Right ventricle myocardium inferior (tissue), 1 donor: ENCODE measurements around the gene ZNF236. TPM values are rescaled to one million over a fixed set of nuclear protein-coding genes. Genes with fewer than 3 reads are reported as not detected.
"Not testable (repeated sequence)": the region's sequence is repeated elsewhere in the genome, so short reads cannot be mapped to it uniquely, and the experiment has no call there.

Experiments
- ATAC-seq: fragments of 200-7000 bp; cut with Tn5 transposase; one replicate; pipeline ENCODE4 v1.9.1; 2020; ENCODE audit warnings: mild to moderate bottlenecking, moderate library complexity
- DNase-seq: peaks from one replicate; pipeline ENCODE4 v3.0.0; 2021; ENCODE audit errors: missing footprints
- intact Hi-C: fragments of 100-400 bp; cut with DNase I; formaldehyde crosslinking; loops from one replicate; pipeline ENCODE4 v1.11.0; 2022
- long read RNA-seq: library from polyadenylated mRNA; unstranded; transcript quantifications from one replicate; pipeline ENCODE4 v2.0.0, GENCODE V29; 2021
- total RNA-seq: library from RNA; stranded (reverse); fragmentation: NEBNext Ultra II Directional; extraction: Animal tissue kit (Norgen Biotek cat#: 25700); gene quantifications from one replicate; pipeline ENCODE4 v1.2.1, GENCODE V29; 2021
- donor health status: DM: no; HTN: yes; CAD: no; lungs with severe emphysema.

ZNF236 gene
- total RNA-seq: 10.9 TPM
- long read RNA-seq, partial matches to known transcripts: 0 of 1 reads
- long read RNA-seq, other reads (novel, unspliced or antisense): 1 of 1 reads

DNA sequence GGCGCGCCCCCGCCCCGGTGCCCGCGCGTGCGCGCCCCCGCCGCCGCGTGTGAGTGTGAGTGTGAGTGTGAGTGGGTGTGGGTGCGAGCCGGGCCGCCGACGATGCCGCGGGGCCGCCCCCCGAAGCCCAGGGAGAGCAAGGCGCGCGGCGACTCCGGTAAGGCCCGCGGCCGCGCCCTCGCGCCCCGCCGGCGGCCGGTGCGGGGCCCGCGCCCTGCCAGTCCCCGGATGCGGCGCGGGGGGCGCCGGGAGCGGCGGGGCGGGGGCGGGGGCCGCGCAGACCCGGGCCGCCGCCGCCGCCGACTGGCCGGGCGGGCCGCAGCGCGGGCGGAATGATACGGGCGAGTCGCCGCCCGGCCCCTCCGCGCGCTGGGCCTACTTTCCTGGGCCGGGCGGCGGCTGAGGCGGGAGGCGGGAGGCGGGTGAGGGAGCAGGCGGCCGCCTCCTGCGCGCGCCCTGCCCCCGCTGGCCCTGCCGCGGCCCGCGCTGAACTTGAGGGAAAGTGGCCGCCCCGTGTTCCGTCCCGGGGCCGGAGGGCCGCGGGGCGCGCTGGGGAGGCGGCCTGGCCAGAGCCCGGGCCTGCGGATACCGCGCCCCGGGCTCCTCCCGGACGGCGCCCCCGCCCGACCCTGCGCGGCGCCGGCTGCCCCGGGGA lies at the start of gene ZNF236:
Gene ZNF236 (plus strand): TSS at position 52 of the 655 bp plus-strand sequence. CDS start 51 bp downstream, at position 103.
- intact Hi-C loops: no loop called here
- ATAC-seq (peak; percentile 82), DNase-seq (peak; percentile 92)

DNA sequence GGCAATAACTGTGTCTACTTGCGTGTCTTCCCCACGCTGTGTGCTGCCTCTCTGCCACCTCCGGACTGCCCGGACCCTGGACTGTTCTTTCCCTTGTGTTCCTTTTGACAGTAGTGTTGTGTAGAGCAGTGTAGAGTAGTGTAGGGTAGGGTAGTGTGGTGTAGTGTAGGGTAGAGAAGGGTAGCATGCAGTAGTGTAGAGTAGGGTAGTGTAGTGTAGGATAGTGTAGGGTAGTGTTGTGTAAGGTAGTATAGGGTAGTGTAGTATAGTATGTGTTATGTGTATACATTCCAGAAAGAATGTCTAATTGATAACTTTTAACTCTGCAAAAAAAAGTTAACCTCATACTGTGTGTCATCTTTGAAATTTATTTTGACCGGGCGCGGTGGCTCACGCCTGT lies 49.7 kb upstream of the ZNF236 start:
- DNase-seq (no peak), ATAC-seq (no peak)
- intact Hi-C loops: no loop called here

DNA sequence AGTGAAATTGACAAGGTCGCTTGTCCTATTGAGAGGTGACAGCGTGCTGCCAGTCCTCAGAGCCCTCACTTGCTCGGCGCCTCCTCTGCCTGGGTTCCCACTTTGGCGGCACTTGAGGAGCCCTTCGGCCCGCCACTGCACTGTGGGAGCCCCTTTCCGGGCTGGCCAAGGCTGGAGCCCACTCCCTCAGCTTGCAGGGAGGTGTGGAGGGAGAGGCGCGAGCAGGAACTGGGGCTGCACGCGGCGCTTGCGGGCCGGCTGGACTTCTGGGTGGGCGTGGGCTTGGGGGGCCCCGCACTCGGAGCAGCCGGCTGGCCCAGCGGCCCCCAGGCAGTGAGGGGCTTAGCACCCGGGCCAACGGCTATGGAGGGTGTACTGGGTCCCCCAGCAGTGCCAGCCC lies 45.3 kb upstream of the ZNF236 start:
- intact Hi-C loops, ATAC-seq, DNase-seq: not testable (repeated sequence)

DNA sequence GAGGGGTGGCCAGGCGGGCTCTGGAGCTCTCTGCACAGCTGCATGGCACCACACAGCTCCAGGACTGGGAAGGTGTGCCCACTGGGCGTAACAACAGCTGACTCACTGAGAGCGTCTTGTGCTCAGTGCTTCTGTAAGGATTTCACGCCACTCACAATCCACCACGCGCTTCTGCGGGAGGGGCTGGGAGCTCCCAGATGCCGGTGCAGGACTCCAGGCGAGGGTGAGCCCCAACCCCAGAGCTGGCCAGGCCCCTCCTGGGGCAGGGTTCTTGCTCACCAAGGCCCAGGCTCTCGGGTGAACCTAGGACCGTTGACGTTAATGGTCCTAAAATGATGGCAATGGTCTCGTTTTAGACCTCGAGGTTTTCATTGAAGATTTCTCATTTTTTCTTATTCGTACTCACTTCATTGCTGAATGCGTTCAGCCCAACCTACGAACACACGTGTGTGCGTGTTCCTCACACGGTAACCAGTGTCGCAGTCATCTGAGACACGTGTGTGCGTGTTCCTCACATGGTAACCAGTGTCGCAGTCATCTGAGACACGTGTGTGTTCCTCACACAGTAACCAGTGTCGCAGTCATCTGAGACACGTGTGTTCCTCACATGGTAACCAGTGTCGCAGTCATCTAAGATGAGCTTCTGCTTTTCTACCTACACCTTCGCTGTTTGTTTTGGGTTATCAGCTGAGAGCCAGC lies 38.4 kb upstream of the ZNF236 start:
- ATAC-seq (no peak), DNase-seq (no peak)
- intact Hi-C loops: no loop called here

DNA sequence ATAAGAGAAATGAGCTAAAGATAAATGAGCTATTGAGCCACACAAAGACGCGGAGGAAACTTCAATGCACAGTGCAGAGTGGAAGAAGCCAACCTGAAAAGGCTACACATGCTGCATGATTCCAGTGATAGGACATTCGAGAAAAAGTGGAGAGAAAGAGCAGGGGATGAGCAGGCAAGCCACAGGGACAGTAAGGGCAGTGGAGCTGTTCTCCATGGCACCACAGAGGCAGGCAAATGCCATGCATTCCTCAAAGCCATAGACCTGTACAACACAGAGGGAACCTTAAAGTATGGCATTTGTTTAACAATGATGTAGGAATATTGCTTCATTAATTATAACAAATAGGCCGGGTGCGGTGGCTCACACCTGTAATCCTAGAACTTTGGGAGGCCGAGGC lies 36.5 kb upstream of the ZNF236 start:
- intact Hi-C loops: no loop called here
- DNase-seq: no peak
- no peak for ATAC-seq

DNA sequence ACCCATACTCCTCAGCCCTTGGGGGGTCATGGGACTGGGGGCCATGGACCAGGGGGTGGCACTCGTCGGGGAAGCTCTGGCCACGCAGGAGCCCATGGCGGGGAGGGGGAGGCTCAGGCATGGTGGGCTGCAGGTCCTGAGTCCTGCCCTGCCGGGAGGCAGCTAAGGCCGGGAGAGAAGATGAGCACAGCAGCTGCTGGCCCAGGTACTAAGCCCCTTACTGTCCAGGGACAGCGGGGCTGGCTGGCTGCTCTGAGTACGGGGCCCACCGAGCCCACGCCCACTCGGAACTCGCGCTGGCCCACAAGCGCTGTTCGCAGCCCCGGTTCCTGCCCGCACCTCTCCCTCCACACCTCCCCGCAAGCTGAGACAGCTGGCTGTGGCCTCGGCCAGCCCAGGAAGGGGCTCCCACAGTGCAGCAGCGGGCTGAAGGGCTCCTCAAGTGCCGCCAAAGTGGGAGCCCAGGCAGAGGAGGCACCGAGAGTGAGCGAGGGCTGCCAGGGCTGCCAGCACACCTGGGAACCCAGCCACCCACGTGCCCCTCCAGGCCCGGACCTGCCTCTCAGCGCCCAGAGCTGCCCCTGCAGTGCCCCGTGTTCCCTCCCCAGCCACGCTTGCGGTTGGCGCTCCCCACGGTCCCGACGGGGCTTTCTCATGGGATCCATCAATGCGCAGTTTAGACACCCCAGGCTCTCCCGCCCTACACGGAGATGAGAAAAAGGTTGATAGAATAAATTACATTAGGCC lies 33.6 kb upstream of the ZNF236 start:
- ATAC-seq (no peak), DNase-seq (no peak)
- intact Hi-C loops: no loop called here

DNA sequence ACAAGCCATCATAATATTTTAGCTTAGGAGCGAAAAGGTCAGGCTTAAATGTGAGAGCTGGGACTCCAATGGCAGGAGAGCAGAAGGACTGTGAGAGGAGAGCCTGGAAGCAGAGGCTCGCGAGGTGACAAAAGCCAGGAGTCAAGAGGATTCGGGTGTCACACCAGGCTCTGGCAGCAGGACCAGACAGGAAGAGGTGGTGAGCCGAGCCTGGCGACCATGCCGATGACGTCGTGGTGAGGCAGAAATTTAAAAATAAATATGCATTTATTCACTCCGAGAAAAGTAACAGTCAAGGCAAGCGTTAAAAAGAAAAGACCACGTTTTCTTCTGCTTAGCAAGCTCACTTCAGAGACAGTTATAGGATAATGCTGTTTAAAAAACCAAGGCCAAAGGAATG lies 31.3 kb upstream of the ZNF236 start:
- no peak for ATAC-seq
- DNase-seq: no peak
- intact Hi-C loops: no loop called here

DNA sequence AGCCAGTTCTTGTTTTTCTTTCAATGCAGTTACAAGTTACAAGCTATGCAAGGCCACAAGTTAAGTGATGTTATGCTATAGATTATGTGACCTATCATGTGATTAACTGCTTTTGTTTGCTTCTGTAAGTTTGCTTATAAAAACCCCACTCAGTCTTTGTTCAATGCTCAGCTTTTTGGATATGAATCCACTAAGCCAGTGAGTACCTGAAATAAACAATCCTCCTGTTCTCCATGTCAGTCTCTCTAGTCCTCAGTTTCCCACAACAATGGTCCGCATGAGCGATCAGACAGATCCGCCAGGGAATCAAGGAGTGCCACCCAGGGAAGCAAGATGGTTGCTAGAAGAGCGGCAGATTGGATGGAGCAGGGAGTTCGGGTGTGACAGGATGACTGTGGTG lies 30.7 kb upstream of the ZNF236 start:
- DNase-seq: no peak
- no peak for ATAC-seq
- intact Hi-C loops: no loop called here

DNA sequence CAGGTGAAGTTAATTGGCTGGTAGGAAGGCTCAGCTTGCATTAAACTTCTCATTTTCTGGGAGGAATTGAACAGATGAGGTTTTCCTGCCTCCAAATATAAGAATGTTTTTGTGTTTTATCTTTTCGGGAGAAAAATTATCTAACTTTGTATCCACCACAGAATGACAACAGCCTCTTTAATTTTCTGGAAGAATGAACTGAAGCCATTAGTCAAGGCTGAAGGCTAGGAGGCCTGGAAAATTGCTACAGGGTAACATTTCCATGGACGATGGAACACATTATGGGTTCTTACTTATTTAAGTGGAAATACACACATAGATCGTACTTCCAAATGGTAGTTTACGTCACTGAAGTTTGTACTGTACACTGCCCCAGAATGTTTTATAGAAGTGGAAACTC lies 28.0 kb upstream of the ZNF236 start:
- intact Hi-C loops: no loop called here
- DNase-seq (no peak), ATAC-seq (no peak)

DNA sequence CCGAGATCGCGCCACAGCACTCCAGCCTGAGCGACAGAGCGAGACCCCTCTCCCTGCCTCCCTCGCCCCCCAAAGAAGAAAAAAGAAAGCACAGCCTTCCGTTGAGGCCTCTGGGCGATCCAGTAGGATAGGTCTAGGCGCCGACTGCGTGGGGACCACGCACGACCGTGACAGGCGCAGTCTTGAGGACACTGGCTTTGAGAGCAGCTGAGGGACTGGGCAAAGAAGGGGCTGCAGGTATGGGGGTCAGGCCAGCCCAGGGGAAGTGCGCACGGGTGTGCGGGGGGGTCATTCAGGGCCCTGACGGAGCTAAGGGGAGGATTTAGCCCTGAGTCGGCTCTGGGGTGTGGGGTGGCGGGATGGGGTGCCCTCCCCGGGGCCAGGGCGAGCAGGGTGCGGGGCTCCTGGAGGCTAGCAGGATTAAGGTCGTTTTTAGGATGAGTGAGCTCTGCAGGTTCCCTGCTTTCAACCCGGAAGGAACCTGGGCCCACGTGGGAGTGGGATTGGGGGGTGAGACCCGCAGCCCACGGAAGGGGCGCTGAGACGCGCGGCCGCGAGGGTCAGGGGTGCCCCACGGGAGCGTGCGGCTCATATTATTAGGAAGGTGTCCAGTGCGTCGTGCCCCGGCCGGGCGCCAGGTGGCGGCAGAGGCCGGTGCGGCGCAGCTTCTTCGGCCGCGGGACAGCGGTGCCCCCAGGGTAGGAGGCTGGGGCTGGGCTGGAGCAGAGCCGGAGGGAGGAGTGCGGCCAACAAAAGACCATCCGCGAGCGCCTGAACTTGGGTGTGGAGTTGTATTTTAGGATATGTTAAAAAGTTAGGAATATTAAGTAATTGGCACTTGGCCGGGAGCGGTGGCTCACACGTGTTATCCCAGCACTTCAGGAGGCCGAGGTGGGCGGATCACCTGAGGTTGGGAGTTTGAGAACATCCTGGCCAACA lies 20.5 kb upstream of the ZNF236 start:
- DNase-seq: peak; percentile 88

DNA sequence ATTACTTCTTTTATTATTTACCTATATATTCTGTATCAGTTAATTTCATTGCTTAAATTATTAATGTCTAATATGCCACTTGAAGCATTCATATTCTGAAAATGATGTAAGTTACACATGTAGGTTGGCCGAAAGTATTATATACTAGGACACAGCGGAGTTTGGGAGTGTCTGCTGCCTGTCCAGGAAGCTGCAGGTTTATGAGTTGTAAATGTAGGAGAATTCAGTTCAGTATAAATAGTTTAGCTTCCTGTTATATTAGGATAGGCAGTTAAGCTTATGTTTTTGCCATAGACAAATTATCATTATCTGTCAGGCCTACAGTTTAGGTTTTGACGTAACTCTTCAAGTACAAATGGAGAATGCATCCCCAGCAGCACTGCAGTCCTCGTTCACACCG lies 18.9 kb upstream of the ZNF236 start:
- intact Hi-C loops: loop anchor here (2.0 to 5.0 kb wide), 3 partner anchors 69 to 899 kb away; no protein-coding TSS in a partner anchor
- ATAC-seq: no peak

More for the DNA sequence above, 20.5 kb upstream of the ZNF236 start:
- ATAC-seq: peak; percentile 95
- intact Hi-C loops: loop anchor here (2.0 to 5.0 kb wide), 3 partner anchors 70 to 900 kb away; no protein-coding TSS in a partner anchor

DNA sequence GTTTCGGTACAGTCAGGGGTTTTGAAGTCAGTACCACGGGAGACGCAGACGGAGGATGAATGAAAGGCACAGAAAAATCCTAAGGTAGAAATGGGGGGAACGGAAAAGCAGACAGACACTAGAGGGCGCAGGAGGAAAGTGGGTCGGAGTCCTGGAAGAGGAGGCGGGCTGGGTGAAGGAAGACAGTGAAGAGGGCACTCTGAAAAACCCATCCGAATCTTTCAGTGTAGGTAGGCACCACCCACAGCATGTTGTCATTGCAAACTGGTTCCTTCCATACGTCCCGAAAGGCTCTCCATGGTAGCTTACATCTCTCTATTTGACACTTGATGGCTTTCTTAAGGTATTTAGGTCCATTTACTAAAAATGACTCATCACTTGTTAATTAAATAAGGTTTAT lies 18.5 kb upstream of the ZNF236 start:
- intact Hi-C loops: loop anchor here (2.0 to 5.0 kb wide), 3 partner anchors 68 to 898 kb away; no protein-coding TSS in a partner anchor
- peak; percentile 49 for ATAC-seq
- DNase-seq: no peak

More for the DNA sequence above, 18.9 kb upstream of the ZNF236 start:
- no peak for DNase-seq

DNA sequence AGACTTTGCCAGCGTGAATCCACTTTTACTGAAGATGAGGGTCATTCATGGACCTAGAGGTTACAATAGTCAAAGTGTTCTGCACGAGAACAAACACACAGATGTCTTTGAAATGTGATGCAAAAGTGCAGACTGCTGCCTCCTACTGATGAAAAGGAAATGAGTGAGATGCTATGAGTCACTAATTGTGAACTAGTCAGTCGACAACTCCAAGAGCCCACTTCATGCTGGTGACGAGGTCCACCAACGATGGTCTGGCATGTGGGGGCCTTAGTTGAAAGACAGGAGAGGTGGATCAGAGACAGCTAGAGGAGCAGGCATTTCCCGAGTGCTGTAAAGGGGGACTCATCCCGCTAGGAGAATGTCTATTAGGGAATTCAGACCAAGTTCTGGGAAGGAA lies 17.1 kb upstream of the ZNF236 start:
- intact Hi-C loops: no loop called here
- DNase-seq (no peak), ATAC-seq (no peak)

DNA sequence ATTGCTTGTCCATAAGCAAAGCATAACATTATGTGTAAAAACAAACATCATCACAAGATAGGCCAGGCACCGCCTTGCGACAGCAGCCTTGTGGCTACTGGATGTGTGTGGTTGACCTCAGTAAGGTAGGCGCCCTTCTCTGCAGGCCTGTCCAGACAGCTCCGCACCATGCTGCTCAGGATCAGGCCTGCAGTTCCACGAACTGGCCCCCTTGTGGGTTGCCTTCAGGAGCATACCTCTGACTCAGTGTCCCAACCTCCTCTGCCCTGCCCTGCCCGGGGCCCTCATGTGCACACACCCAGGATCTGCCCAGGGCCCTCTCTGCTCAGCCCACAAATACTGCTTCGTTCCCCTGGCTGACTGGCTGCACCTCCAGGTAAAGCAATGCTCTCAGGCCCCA lies 16.1 kb upstream of the ZNF236 start:
- no peak for DNase-seq
- intact Hi-C loops: no loop called here
- no peak for ATAC-seq

DNA sequence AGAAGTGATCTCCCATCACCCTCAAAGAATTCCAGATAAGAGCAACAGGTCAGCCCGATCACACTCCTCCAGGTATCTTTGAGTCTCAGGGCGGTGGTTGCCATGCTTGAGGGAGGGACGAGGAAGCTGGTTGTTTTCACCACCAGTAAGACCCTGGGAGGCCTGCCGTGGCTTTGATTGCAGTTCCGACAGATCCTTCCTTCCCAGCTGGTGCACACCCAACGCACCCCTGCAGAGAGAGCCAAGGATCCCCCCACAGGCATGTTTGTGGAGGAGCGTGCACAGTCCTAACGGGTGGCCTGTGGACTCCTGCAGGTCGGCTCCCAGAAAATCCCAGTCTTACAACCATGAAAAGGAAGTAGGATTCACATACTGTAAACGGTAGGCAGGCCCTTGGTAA lies 13.8 kb upstream of the ZNF236 start:
- no peak for DNase-seq
- intact Hi-C loops: no loop called here
- ATAC-seq: no peak

DNA sequence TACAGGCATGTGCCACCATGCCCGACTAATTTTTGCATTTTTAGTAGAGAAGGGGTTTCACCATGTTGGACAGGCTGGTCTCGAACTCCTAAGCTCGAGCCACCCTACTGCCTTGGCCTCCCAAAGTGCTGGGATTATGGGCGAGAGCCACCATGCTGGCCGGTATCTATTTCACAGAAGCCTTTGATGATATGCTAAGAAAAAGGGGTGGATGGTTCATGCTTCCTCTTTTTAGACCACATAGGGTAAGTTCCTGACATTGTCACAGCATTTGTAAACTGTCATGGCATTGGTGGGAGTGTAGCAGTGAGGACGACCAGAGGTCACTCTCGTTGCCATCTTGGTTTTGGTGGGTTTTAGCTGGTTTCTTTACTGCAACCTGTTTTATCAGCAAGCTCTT lies 10.8 kb upstream of the ZNF236 start:
- intact Hi-C loops, DNase-seq, ATAC-seq: not testable (repeated sequence)

DNA sequence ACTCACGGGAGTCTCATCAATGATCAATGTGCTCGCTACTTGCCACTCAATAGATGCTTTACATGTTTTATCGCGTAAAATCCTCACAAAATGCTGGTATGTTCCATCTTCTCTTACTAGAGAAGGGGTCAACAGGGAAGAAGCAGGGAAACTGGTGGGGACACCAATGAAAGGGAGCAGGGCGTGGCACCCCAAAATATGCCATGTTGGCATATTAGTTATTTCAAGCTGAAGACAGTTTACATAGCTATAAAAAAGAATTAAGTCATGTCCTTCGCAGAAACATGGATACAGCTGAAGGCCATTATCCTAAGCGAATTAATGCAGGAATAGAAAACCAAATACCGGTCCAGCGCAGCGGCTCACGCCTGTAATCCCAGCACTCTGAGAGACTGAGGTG lies 8.1 kb upstream of the ZNF236 start:
- intact Hi-C loops: no loop called here
- ATAC-seq (no peak), DNase-seq (no peak)

DNA sequence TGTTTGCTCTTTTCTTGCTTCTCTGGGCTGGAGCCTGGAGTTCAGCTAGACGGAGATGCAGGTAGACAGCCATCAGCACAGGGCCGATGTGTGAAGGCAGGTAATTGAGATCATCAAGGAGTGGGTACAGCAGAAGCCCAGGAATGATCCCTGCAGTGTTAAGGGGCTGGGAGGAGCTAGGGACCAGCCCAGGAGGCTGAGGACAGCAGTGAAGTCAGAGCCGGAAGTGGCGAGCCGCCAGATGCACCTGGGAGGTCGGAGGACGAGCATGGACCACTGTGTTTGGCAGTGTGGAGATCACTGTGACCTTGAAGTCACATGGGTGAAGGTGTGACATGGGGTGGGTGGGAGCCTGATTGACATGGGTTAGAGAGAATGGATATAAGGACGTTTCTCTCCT lies 6.2 kb upstream of the ZNF236 start:
- intact Hi-C loops: no loop called here
- no peak for ATAC-seq
- no peak for DNase-seq
